NT2/D1 (cell line): ENCODE data around the gene GIPC2.
A peak's percentile ranks its signal among the peaks of the same experiment; 100 is the strongest.
"Not testable (repeated sequence)": the region's sequence is repeated elsewhere in the genome, so short reads cannot be mapped to it uniquely, and the experiment has no call there.

ENCODE experiments used
- DNase-seq: peaks from one replicate; pipeline ENCODE4 v3.0.0-alpha.2; 2011; ENCODE audit warnings: low read depth, low spot score
- H3K27me3 ChIP-seq: 2 replicates; pipeline ENCODE4 v1.6.0; 2011; ENCODE audit warnings: mild to moderate bottlenecking; ENCODE audit not compliant: insufficient read length, insufficient read depth
- H3K36me3 ChIP-seq: 2 replicates; pipeline ENCODE4 v1.6.1; 2011; ENCODE audit warnings: mild to moderate bottlenecking, low read length, mixed read lengths; ENCODE audit not compliant: insufficient read depth, insufficient read length
- H3K4me1 ChIP-seq: 2 replicates; pipeline ENCODE4 v1.5.1; 2011; ENCODE audit not compliant: insufficient read depth, insufficient read length
- H3K4me3 ChIP-seq: 2 replicates; pipeline ENCODE4 v1.5.1; 2011; ENCODE audit warnings: low read depth; ENCODE audit not compliant: insufficient read length
- H3K9ac ChIP-seq: 2 replicates; pipeline ENCODE4 v1.6.0; 2011; ENCODE audit warnings: low read depth; ENCODE audit not compliant: insufficient read length
- H3K9me3 ChIP-seq: 2 replicates; pipeline ENCODE4 v1.5.1; 2011; ENCODE audit warnings: mild to moderate bottlenecking, low read length; ENCODE audit not compliant: insufficient read depth
- SUZ12 ChIP-seq: IDR thresholded peaks from 2 replicates; pipeline ENCODE4 v1.6.1; 2011; ENCODE audit not compliant: insufficient read length, insufficient read depth; ENCODE audit errors: extremely low read depth
- YY1 ChIP-seq: IDR thresholded peaks from 2 replicates; pipeline ENCODE4 v1.6.1; 2011; ENCODE audit not compliant: insufficient read length, insufficient read depth
- ZNF274 ChIP-seq: IDR thresholded peaks from 2 replicates; pipeline ENCODE4 v1.6.1; 2011; ENCODE audit warnings: mild to moderate bottlenecking, low read depth, low read length

Gene GIPC2

DNA sequence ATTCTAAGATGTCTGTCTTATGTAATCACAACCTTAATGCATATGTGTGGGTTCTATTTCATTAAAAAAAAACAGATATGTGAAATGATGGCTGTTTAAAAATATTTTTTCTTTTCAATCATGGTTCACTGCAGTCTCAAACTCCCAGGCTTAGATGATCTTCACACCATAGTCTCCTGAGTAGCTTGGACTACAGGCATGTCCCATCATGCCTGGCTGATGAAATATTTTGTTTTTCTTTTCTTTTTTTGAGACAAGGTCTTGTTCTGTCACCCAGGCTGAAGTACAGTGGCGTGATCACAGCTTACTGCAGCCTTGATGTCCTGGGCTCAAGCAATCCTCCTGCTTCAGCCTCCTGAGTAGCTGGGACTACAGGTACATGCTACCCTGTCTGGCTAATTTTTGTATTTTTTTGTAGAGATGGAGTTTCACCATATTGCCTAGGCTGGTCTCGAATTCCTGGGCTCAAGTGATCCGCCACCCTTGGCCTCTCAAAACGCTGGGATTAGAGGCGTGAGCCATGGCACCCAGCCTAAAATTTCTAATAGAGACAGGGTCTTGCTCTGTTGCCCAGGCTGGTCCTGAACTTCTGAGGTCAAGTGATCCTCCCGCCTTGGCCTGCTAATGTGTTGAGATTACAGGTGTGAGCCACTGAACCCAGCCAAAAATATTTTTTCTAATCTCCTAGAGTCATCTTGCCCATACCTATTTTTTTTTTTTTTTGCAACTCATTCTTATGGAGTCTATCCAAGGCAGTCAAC, 67.6 kb downstream of the GIPC2 start:
- Histone ChIP-seq H3K4me3 (no peak overlapping the region), H3K27me3 (no peaks in the 10 kb centered on the region), H3K4me1 (peaks cover 2% of the 10 kb centered on the region), H3K9me3 (no peaks in the 10 kb centered on the region), H3K9ac (no peak overlapping the region), H3K36me3 (no peaks in the 10 kb centered on the region)
- DNase-seq: no peak
- no peak for TF ChIP-seq ZNF274
- no peak for TF ChIP-seq YY1
- no peak for TF ChIP-seq SUZ12

DNA sequence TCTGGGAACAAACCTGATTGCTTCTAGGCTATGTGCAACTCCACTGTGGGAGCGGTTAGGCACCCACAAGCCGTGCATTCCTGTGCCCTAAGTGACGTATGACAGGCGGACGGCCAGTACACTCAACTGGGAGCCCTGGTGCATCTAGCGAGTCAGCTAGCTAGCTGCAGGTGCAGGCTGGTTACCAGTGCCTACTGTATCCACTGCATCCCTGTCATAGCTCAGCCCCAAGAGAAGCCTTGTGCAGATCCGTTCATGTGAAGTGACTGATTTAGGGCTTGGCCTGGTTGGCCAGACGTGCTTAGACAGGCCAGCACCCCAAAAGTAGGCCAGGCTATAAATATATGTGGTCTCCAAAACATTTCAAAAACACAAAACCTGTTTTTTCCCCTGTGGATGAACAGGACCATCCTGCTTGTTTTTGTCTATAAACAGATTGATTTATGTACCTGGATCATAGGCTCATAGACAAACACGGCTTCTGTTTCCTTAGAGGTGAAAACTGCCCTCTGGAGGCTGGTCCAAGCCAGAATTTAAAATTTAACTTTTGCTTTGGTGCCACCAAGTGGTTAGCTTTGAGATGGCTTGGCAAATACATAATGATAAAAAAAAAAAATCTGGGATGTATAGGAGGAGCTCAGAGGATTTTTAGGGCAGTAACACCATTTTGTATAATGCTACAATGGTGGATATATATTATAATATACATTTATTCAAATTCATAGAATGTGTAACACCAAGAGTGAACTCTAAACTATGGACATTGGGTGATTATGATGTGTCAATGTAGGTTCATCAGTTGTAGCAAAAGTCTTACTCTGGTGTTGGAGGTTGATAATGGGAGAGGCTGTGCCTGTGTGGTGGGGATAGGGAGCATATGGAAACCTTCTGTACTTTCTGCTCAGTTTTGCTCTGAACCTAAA, 68.5 kb downstream of the GIPC2 start:
- Histone ChIP-seq H3K9ac (no peak overlapping the region), H3K27me3 (no peaks in the 10 kb centered on the region), H3K4me3 (no peak overlapping the region), H3K9me3 (no peaks in the 10 kb centered on the region), H3K36me3 (no peaks in the 10 kb centered on the region), H3K4me1 (peaks cover 2% of the 10 kb centered on the region)
- DNase-seq: peak; percentile 79
- TF ChIP-seq YY1 (no peak), SUZ12 (no peak), ZNF274 (no peak)

DNA sequence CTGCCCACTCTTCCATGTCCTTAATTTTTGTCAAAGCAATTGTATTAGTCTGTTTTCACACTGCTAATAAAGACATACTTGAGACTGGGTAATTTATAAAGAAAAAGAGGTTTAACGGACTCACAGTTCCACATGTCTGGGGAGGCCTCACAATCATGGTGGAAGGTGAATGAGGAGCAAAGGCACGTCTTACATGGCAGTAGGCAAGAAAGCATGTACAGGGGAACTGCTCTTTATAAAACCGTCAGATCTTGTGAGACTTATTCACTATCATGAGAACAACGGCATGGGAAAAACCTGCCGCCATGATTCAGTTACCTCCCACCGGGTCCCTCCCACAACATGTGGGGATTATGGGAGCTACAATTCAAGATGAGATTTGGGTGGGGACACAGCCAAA, 74.7 kb downstream of the GIPC2 start:
- DNase-seq, H3K4me1 ChIP-seq, H3K4me3 ChIP-seq, H3K27me3 ChIP-seq, H3K9ac ChIP-seq, H3K9me3 ChIP-seq, H3K36me3 ChIP-seq: not testable (repeated sequence)

DNA sequence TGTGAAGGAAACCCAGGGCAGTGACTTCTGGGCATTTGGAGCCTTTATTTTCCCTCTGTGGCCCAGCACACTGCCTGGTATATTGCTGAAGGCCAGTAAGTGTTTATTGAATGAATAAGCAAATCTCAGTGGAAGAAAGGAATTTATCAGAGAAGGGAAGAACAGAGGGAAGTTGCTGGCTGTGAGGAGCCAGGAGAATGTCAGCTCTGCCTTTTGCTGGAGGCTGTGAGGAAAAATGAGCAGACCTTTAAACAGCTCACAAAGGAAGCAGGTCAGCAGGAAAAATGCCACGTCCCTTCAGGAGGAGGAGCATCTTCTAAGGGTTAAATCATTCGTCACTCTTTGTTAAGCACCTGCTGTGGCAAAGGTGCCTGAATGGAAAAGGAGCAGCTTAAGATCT, 75.9 kb downstream of the GIPC2 start:
- Histone ChIP-seq H3K9ac (no peak overlapping the region), H3K9me3 (no peaks in the 10 kb centered on the region), H3K36me3 (no peaks in the 10 kb centered on the region), H3K4me1 (peaks cover 2% of the 10 kb centered on the region), H3K4me3 (no peak overlapping the region), H3K27me3 (no peaks in the 10 kb centered on the region)
- peak; percentile 22 for DNase-seq
- TF ChIP-seq ZNF274 (no peak), YY1 (no peak), SUZ12 (no peak)

DNA sequence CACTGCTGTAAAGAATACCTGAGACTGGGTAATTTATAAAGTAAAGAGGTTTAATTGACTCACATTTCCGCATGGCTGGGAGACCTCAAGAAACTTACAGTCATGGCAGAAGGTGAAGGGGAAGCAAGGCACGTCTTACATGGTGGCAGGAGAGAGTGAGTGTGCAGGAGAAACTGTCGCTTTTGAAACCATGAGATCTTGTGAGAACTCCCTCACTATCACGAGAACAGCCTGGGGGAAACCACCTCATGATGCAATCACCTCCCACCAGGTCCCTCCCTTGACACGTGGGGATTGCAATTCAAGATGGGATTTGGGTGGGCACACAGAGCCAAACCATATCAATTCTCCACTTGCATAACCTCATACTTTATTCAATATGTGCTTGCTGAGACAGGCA, 76.6 kb downstream of the GIPC2 start:
- no peaks in the 10 kb centered on the region for H3K9me3 ChIP-seq
- H3K4me3 ChIP-seq: no peak overlapping the region
- H3K36me3 ChIP-seq: no peaks in the 10 kb centered on the region
- DNase-seq: no peak
- H3K4me1 ChIP-seq: peaks cover 2% of the 10 kb centered on the region
- H3K27me3 ChIP-seq: no peaks in the 10 kb centered on the region
- TF ChIP-seq ZNF274: no peak
- TF ChIP-seq SUZ12: no peak
- no peak overlapping the region for H3K9ac ChIP-seq

DNA sequence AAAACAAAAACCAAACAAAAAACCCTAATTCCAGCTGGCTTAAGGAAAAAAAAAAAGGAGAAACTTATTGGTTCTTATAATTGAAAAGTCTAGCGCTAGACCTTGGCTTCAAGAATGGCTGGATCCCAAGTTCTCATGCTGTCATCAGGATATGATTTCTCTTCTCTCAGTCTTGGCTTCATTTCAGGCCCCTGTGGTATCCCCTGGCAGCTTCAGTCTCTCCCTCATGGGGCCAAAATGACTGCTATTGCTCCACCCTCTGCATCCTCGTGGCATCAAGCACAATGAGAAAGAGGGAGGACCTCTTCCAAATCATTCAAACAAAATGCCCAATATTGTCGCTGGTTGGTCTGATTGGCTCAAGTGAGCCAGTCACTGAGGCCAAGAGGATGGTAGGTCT, 80.7 kb downstream of the GIPC2 start:
- DNase-seq: no peak
- no peak overlapping the region for H3K9ac ChIP-seq
- TF ChIP-seq SUZ12 (no peak), ZNF274 (no peak), YY1 (no peak)

DNA sequence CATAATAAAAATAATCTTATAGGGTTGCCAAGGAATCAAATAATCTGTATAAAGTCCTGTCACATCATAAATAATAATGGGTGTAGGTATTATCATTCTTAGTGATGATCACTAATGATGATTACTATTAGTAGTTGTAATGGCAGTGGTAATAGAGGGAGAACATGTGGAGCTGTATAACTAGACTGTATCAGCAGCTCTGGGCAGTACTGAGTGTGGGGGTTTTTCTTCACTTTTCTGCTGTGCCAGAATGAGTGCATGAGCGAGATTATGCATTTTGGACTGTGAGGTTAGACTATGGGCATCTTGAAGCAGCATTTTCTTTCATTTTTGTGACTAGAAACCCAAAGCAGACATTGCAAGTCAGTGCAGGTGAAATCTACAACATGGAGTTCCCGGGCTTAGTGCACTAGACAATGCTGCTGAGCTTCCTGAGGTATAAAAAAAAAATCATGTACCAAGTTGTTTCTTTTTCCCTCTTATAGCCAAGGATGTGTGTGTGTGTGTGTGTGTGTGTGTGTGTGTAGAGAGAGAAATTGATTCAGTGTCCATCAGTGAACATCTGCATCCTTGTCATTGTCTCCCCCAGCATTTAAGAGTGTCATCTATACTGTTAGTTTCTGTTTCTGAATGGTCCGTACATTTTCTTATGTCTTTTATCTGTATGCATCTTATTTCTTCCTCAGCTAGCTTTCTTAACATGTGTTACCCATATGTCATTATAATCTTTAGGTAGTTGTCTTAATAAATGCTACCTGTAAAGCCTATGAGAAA, 86.6 kb downstream of the GIPC2 start:
- Histone ChIP-seq H3K9me3 (no peaks in the 10 kb centered on the region), H3K4me1 (no peaks in the 10 kb centered on the region), H3K4me3 (no peak overlapping the region), H3K36me3 (no peaks in the 10 kb centered on the region), H3K9ac (no peak overlapping the region), H3K27me3 (no peaks in the 10 kb centered on the region)
- no peak for TF ChIP-seq YY1
- TF ChIP-seq ZNF274: no peak
- no peak for TF ChIP-seq SUZ12
- no peak for DNase-seq

More for the DNA sequence above, 80.7 kb downstream of the GIPC2 start:
- H3K36me3 ChIP-seq: no peaks in the 10 kb centered on the region
- no peaks in the 10 kb centered on the region for H3K27me3 ChIP-seq
- no peaks in the 10 kb centered on the region for H3K9me3 ChIP-seq
- H3K4me1 ChIP-seq: peaks cover 2% of the 10 kb centered on the region
- H3K4me3 ChIP-seq: no peak overlapping the region
